Small intestine (tissue), 7 donors: ENCODE measurements around the gene GATA5. TPM values are rescaled to one million over a fixed set of nuclear protein-coding genes. Genes with fewer than 3 reads are reported as not detected.

Source experiments
- DNase-seq, 2 donors: peaks; one replicate each; pipeline versions ENCODE4 v3.0.0 to v3.0.0-alpha.2; 2013
- FAIRE-seq: peaks from 2 replicates; lab custom pipeline; 2012; peaks lifted over from hg19 to GRCh38; lab: Jason Lieb, UNC
- H3K27ac ChIP-seq, 3 donors: one replicate each; pipeline ENCODE4 v1.5.1; 2013; ENCODE audit warnings: low read length in 2 of 3, mild to moderate bottlenecking in 2 of 3, control low read depth in 1 of 3, inconsistent platforms in 1 of 3, low read depth in 1 of 3, moderate library complexity in 1 of 3
- H3K27me3 ChIP-seq, 3 donors: one replicate each; pipeline ENCODE4 v1.6.1; 2013; ENCODE audit warnings: low read length in 3 of 3, inconsistent platforms in 1 of 3; ENCODE audit not compliant: control insufficient read depth in 3 of 3, insufficient read depth in 3 of 3
- H3K36me3 ChIP-seq, 3 donors: one replicate each; pipeline ENCODE4 v1.6.1; 2013; ENCODE audit warnings: low read length in 3 of 3, inconsistent platforms in 1 of 3, low read depth in 1 of 3, mild to moderate bottlenecking in 1 of 3, moderate library complexity in 1 of 3; ENCODE audit not compliant: control insufficient read depth in 3 of 3, insufficient read depth in 2 of 3
- H3K4me1 ChIP-seq, 3 donors: one replicate each; pipeline ENCODE4 v1.6.1; 2013; ENCODE audit warnings: low read length in 2 of 3, inconsistent platforms in 1 of 3, low read depth in 1 of 3, mild to moderate bottlenecking in 1 of 3, moderate library complexity in 1 of 3; ENCODE audit not compliant: control insufficient read depth in 3 of 3, insufficient read depth in 2 of 3
- H3K4me3 ChIP-seq, 3 donors: one replicate each; pipeline ENCODE4 v1.5.1; 2013; ENCODE audit warnings: low read length in 3 of 3, control low read depth in 1 of 3, inconsistent platforms in 1 of 3, low read depth in 1 of 3, mild to moderate bottlenecking in 1 of 3, moderate library complexity in 1 of 3
- H3K9me3 ChIP-seq, 2 donors: one replicate each; pipeline ENCODE4 v1.6.1; 2013; ENCODE audit warnings: low read depth in 1 of 2, low read length in 1 of 2; ENCODE audit not compliant: control insufficient read depth in 2 of 2, insufficient read depth in 1 of 2
- WGBS, 3 donors: extraction: QIAGEN DNeasy Blood & Tissue Kit; methylation state at CpG; one replicate each; pipeline ENCODE4 v1.1.7; 2013; 5-methylcytosine and 5-hydroxymethylcytosine counted together
- polyA plus RNA-seq, 4 donors: library from polyadenylated mRNA; stranded (reverse) in 3 of 4; unstranded in 1 of 4; fragments of 200-250 nt in 3 of 4; fragments of 120-200 nt in 1 of 4; gene quantifications; one replicate each; pipeline versions ENCODE4 v1.2.1 to v1.2.3, GENCODE V29; 2013
- donor health status: healthy with polysubstance abuse.
- donor health status: control.
- donor health status: control.
- donor health status: Bipolar disorder and iron deficiency.
- donor health status: healthy.

GATA5 gene
- polyA plus RNA-seq, 4 donors, result 11.9 to 52.9 (median 34.7) TPM

GRCh38 chr20:62449951-62450691 lies 25.7 kb downstream of the GATA5 start:
- no peaks in the 10 kb centered on the region for H3K27me3 ChIP-seq
- H3K27ac ChIP-seq, result peak overlapping the region in 2 of 3 donors; percentile 74 to 90
- DNase-seq (peak; percentile 86 to 92), FAIRE-seq (no peak)
- H3K36me3 ChIP-seq, result no peaks in the 10 kb centered on the region
- peaks cover 0 to 61% (median 13%) of the 10 kb centered on the region in 3 donors for H3K4me1 ChIP-seq
- 22 to 57% (median 39%) methylated on average over 24 of the region's 24 CpGs for WGBS, 3 donors
- no peak overlapping the region for H3K4me3 ChIP-seq
- peaks cover 0 to 4% of the 10 kb centered on the region in 2 donors for H3K9me3 ChIP-seq

GRCh38 chr20:62448788-62449187 lies 27.0 kb downstream of the GATA5 start:
- peaks cover 0 to 57% (median 13%) of the 10 kb centered on the region in 3 donors for H3K4me1 ChIP-seq
- WGBS, 3 donors, result 79 to 86% (median 84%) methylated on average over 14 of the region's 14 CpGs
- H3K36me3 ChIP-seq, result no peaks in the 10 kb centered on the region
- DNase-seq, result no peak
- no peak for FAIRE-seq
- peaks cover 0 to 4% of the 10 kb centered on the region in 2 donors for H3K9me3 ChIP-seq
- H3K27me3 ChIP-seq, result no peaks in the 10 kb centered on the region
- H3K4me3 ChIP-seq, result no peak overlapping the region
- no peak overlapping the region for H3K27ac ChIP-seq

GRCh38 chr20:62448038-62448437 lies 27.8 kb downstream of the GATA5 start:
- Histone ChIP-seq H3K36me3 (no peaks in the 10 kb centered on the region), H3K27me3 (no peaks in the 10 kb centered on the region), H3K4me3 (no peak overlapping the region), H3K9me3 (peaks cover 0 to 4% of the 10 kb centered on the region in 2 donors), H3K4me1 (peaks cover 0 to 55% (median 13%) of the 10 kb centered on the region in 3 donors), H3K27ac (no peak overlapping the region)
- 70 to 75% (median 72%) methylated on average over 10 of the region's 10 CpGs for WGBS, 3 donors
- FAIRE-seq (no peak), DNase-seq (no peak)

GRCh38 chr20:62446888-62447869 lies 28.6 kb downstream of the GATA5 start:
- 83 to 87% (median 86%) methylated on average over 43 to 44 of the region's 44 CpGs for WGBS, 3 donors
- H3K4me3 ChIP-seq, result no peak overlapping the region
- no peak for DNase-seq
- no peak for FAIRE-seq
- H3K36me3 ChIP-seq, result no peaks in the 10 kb centered on the region
- H3K27ac ChIP-seq, result no peak overlapping the region
- peaks cover 0 to 46% (median 11%) of the 10 kb centered on the region in 3 donors for H3K4me1 ChIP-seq
- H3K9me3 ChIP-seq, result peaks cover 0 to 4% of the 10 kb centered on the region in 2 donors
- H3K27me3 ChIP-seq, result no peaks in the 10 kb centered on the region

GRCh38 chr20:62446481-62446880 lies 29.3 kb downstream of the GATA5 start:
- WGBS, 3 donors, result 33 to 42% (median 35%) methylated on average over 11 to 12 of the region's 12 CpGs

GRCh38 chr20:62445553-62446340 lies 30.0 kb downstream of the GATA5 start:
- H3K27ac ChIP-seq, result no peak overlapping the region
- no peak overlapping the region for H3K4me3 ChIP-seq
- H3K9me3 ChIP-seq, result peaks cover 0 to 4% of the 10 kb centered on the region in 2 donors
- peaks cover 0 to 36% (median 6%) of the 10 kb centered on the region in 3 donors for H3K4me1 ChIP-seq
- no peaks in the 10 kb centered on the region for H3K36me3 ChIP-seq
- no peaks in the 10 kb centered on the region for H3K27me3 ChIP-seq
- 53 to 77% (median 65%) methylated on average over 26 to 36 of the region's 36 CpGs for WGBS, 3 donors
- DNase-seq, result no peak
- FAIRE-seq, result no peak

More at GRCh38 chr20:62446481-62446880, 29.3 kb downstream of the GATA5 start:
- FAIRE-seq, result no peak
- DNase-seq, result no peak
- Histone ChIP-seq H3K36me3 (no peaks in the 10 kb centered on the region), H3K4me1 (peaks cover 0 to 43% (median 11%) of the 10 kb centered on the region in 3 donors), H3K27me3 (no peaks in the 10 kb centered on the region), H3K27ac (no peak overlapping the region), H3K9me3 (peaks cover 0 to 4% of the 10 kb centered on the region in 2 donors), H3K4me3 (no peak overlapping the region)

- H3K9me3 ChIP-seq, result peaks cover 0 to 4% of the 10 kb centered on the region in 2 donors
- no peaks in the 10 kb centered on the region for H3K36me3 ChIP-seq
- no peaks in the 10 kb centered on the region for H3K27me3 ChIP-seq
- no peak for FAIRE-seq
- WGBS, 3 donors, result 85 to 95% (median 93%) methylated on average over 6 of the region's 6 CpGs
- no peak for DNase-seq
- H3K4me1 ChIP-seq, result peaks cover 0 to 27% (median under 1%) of the 10 kb centered on the region in 3 donors
- no peak overlapping the region for H3K4me3 ChIP-seq
- no peak overlapping the region for H3K27ac ChIP-seq
Observed at GRCh38 chr20:62444286-62444685, 31.5 kb downstream of the GATA5 start.
